ENCODE measurements around the gene LAMC2. TPM values are rescaled to one million over a fixed set of nuclear protein-coding genes. Genes with fewer than 3 reads are reported as not detected.

The LAMC2 gene
- total and polyA plus RNA-seq, 2 of the 8 experiments (the other 6 are each of a cell fraction or from before 2014, with no cell fraction given), result 4.6 to 12.9 TPM

- CTCF ChIA-PET (ENCODE audit: partially characterized antibody), result interaction anchor here (1.3 to 8.9 kb wide), 6 partner anchors 9 to 264 kb away, joined by 4 to 86 read pairs (median 32); partner anchors contain the start of gene LAMC2
- FAIRE-seq (no peak), DNase-seq (ENCODE audit: low read depth in 1 of 2, low spot score in 2 of 2) (no peak)
- Histone ChIP-seq H4K5ac (ENCODE audit: insufficient read length, low read depth, low read length) (no peak overlapping the region), H3K9ac (replicated peaks in 1 of 4; ENCODE audit: extremely low read depth in 1 of 4, low read depth in 3 of 4, low read length in 3 of 4) (no peak overlapping the region), H2BK5ac (ENCODE audit: low read depth, low read length) (no peak overlapping the region), H3K4me1 (replicated peaks in 1 of 4; ENCODE audit: control insufficient read depth in 3 of 4, insufficient read depth in 4 of 4, low read length in 3 of 4) (peaks cover 0 to 11% (median 5%) of the 10 kb centered on the region in 4 experiments; a peak in 6 of 7 replicates), H3K79me1 (ENCODE audit: low read depth, low read length) (no peaks in the 10 kb centered on the region), H2BK20ac (ENCODE audit: low read length) (no peak overlapping the region), H2AFZ (ENCODE audit: low read length) (no peak overlapping the region), H2AK5ac (ENCODE audit: low read depth, low read length) (no peak overlapping the region), H2BK15ac (ENCODE audit: low read length) (no peak overlapping the region), H4K8ac (ENCODE audit: extremely low read depth, insufficient read depth, low read length) (no peak overlapping the region), H3K27ac (ENCODE audit: low read depth, low read length) (no peak overlapping the region), H3K56ac (replicated peaks; ENCODE audit: insufficient read length, low read depth, low read length) (no peak overlapping the region), H3K4me3 (ENCODE audit: extremely low read depth in 1 of 4, insufficient read depth in 2 of 4, low read depth in 3 of 4, low read length in 4 of 4) (no peak overlapping the region), H3K23ac (ENCODE audit: insufficient read length) (no peak overlapping the region), H3K27me3 (replicated peaks in 1 of 4; ENCODE audit: control insufficient read depth in 3 of 4, extremely low read depth in 1 of 4, insufficient read depth in 3 of 4, low read length in 3 of 4) (no peaks in the 10 kb centered on the region), H3K9me3 (ENCODE audit: insufficient read depth in 2 of 2, low read depth in 1 of 2, low read length in 1 of 2) (no peaks in the 10 kb centered on the region), H2BK12ac (ENCODE audit: low read depth, low read length) (no peak overlapping the region), H4K91ac (replicated peaks; ENCODE audit: insufficient read length, low read length) (no peak overlapping the region), H3K14ac (ENCODE audit: insufficient read length) (no peak overlapping the region), H2BK120ac (replicated peaks; ENCODE audit: low read depth, low read length) (no peak overlapping the region), H3K36me3 (ENCODE audit: control insufficient read depth in 2 of 4, insufficient read depth in 4 of 4, low read length in 3 of 4) (no peaks in the 10 kb centered on the region), H4K20me1 (replicated peaks in 1 of 2; ENCODE audit: control insufficient read depth in 1 of 2, insufficient read depth in 2 of 2, low read length in 2 of 2) (no peaks in the 10 kb centered on the region), H3K23me2 (ENCODE audit: low read depth, low read length) (no peaks in the 10 kb centered on the region), H3K79me2 (ENCODE audit: control insufficient read depth in 1 of 2, insufficient read depth in 2 of 2, low read length in 2 of 2) (no peaks in the 10 kb centered on the region), H3K4me2 (ENCODE audit: insufficient read depth in 1 of 2, low read depth in 2 of 2, low read length in 2 of 2) (no peak overlapping the region), H3K18ac (ENCODE audit: extremely low read depth, low read length) (no peak overlapping the region), H3K4ac (replicated peaks; ENCODE audit: insufficient read length, low read depth, low read length) (no peak overlapping the region)
- POLR2A ChIA-PET (ENCODE audit: partially characterized antibody), result no interaction called here
- whole genome bisulfite sequencing, 2 experiments (ENCODE audit: extremely low coverage in 1 of 2, insufficient coverage in 1 of 2, insufficient read length in 1 of 2, insufficient replicate concordance in 2 of 2, low coverage in 1 of 2, low lambda C conversion rate in 2 of 2, missing lambda C conversion rate in 1 of 2), result 89% methylated on average over 4 of the region's 4 CpGs; no CpG with 5 or more reads in 1 of the 2 experiments
- TF ChIP-seq EGR1 (IDR thresholded peaks at IDR 0.05; ENCODE audit: borderline replicate concordance, low read depth, low read length) (no peak), SIX5 (IDR thresholded peaks at IDR 0.05; ENCODE audit: low read depth, low read length) (no peak), CHD2 (IDR thresholded peaks at IDR 0.05; ENCODE audit: low read length) (no peak), YY1 (IDR thresholded peaks at IDR 0.05; ENCODE audit: low read depth, low read length) (no peak)
Measured at GRCh38 chr1:183226361-183226760, 40.3 kb downstream of the LAMC2 start.
